ENCODE data around the gene CD300LF.

CD300LF gene

DNA sequence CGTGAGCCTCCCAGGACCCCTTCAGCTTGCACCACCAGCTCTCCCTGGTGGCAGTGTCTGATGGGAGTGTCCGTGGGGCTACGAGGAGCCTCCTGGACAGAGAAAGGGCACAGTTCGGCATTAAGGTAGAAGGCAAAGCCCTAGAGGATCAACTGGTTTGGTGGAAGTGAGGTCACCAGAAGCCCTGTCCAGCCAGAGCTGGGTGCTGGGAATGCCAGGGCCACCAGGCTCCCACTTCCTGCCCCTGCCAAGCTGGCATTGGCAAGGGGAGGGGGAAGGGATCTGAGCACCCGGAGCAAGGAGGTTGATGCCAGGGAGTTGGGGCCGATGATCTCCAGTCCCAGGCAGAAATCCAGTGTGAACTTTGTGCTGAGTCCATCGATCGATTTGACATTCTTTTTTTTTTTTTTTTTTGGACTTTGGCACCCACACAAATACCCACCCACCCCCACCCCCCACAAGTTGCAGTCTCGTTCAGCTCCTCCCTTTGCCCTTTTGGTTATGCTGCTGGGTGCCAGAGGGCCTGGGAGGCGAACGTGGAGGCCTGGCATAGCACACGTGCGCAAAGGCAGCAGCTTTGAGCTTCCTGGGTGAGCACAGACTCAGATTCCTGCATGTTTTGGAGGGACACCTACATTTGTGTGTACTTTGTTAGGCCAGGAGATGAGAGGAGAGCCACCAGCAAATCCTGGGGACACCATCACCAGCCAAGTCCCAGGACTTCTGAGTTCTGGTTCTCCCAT, 37.8 kb upstream of the CD300LF start:
- TF ChIP-seq, protein P1, sequence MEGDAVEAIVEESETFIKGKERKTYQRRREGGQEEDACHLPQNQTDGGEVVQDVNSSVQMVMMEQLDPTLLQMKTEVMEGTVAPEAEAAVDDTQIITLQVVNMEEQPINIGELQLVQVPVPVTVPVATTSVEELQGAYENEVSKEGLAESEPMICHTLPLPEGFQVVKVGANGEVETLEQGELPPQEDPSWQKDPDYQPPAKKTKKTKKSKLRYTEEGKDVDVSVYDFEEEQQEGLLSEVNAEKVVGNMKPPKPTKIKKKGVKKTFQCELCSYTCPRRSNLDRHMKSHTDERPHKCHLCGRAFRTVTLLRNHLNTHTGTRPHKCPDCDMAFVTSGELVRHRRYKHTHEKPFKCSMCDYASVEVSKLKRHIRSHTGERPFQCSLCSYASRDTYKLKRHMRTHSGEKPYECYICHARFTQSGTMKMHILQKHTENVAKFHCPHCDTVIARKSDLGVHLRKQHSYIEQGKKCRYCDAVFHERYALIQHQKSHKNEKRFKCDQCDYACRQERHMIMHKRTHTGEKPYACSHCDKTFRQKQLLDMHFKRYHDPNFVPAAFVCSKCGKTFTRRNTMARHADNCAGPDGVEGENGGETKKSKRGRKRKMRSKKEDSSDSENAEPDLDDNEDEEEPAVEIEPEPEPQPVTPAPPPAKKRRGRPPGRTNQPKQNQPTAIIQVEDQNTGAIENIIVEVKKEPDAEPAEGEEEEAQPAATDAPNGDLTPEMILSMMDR (IDR thresholded peaks at IDR 0.05; ENCODE audit: poor library complexity, severe bottlenecking): no peak
- Histone ChIP-seq H3K36me3 (ENCODE audit: low read depth) (peaks cover 10% of the 10 kb centered on the region), H3K27ac (ENCODE audit: poor library complexity, severe bottlenecking) (peak overlapping the region; percentile 13), H3K27me3 (ENCODE audit: insufficient read depth, poor library complexity, severe bottlenecking) (no peaks in the 10 kb centered on the region), H3K4me1 (ENCODE audit: insufficient read depth, poor library complexity, severe bottlenecking) (peaks cover 2% of the 10 kb centered on the region), H3K4me3 (ENCODE audit: severe bottlenecking) (peak overlapping the region; percentile 63), H3K9me3 (ENCODE audit: severe bottlenecking) (no peaks in the 10 kb centered on the region)
- ATAC-seq (ENCODE audit: low read depth) (no peak), DNase-seq (ENCODE audit: low spot score) (no peak)

DNA sequence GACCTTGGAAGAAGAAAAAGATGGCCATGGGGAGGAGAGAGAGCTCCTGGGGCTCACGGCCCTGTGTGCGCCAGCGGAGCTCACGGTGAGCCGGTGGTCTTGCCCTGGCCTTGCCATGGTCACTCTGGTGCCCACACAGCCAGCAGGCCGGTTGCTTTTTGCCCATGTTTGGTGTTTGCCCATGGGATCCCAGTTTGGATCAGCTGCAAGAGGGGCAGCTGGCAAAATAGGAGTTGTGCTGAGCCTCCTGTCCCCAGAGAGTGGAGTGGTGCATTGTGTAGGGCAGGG, 37.3 kb upstream of the CD300LF start:
- TF ChIP-seq, protein P1 (IDR thresholded peaks at IDR 0.05; ENCODE audit: poor library complexity, severe bottlenecking): no peak
- Histone ChIP-seq H3K27me3 (ENCODE audit: insufficient read depth, poor library complexity, severe bottlenecking) (no peaks in the 10 kb centered on the region), H3K27ac (ENCODE audit: poor library complexity, severe bottlenecking) (peak overlapping the region; percentile 13), H3K4me3 (ENCODE audit: severe bottlenecking) (peak overlapping the region; percentile 63), H3K36me3 (ENCODE audit: low read depth) (peaks cover 10% of the 10 kb centered on the region), H3K9me3 (ENCODE audit: severe bottlenecking) (no peaks in the 10 kb centered on the region), H3K4me1 (ENCODE audit: insufficient read depth, poor library complexity, severe bottlenecking) (peaks cover 2% of the 10 kb centered on the region)
- ATAC-seq (ENCODE audit: low read depth): no peak
- DNase-seq (ENCODE audit: low spot score): no peak

DNA sequence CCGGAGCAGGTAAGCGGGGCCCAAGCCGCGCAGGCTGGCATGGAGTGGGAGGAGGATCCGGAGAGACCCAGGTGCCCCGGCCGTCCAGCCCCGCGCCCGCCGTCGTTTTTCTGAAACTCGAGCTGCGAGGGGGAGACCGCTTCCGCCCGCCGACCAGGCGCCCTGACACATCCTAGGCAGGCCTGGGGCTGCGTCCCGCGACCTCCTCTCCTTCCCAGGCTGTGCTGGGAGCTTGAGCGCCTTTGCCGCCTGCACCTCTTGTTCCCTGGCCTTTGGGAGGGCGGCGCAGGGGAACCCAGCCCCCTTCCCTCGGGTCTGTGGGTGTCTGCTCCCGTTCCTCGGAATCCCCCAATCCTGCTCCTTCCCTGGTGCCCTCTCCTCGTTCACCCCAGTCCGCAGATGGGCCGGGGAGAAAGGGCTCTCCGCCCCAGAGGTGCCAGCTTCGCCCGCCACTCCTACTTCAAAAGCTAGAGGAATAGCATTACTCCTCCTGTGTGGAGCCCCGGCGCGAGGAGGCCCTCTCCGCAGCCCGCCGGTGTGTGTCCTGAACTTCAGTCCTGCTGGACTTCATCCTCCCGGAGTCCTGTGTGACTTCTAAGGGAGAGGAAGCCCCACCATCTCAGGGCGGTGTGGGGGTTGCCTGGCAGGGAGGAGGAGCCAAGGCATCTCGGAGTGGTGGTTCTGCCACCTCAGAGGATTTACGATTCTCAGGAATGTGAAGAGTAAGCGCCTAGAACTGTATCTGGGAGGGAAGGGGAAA, 36.7 kb upstream of the CD300LF start:
- Histone ChIP-seq H3K4me1 (ENCODE audit: insufficient read depth, poor library complexity, severe bottlenecking) (peaks cover 2% of the 10 kb centered on the region), H3K9me3 (ENCODE audit: severe bottlenecking) (no peaks in the 10 kb centered on the region), H3K27ac (ENCODE audit: poor library complexity, severe bottlenecking) (peak overlapping the region; percentile 13), H3K36me3 (ENCODE audit: low read depth) (peaks cover 10% of the 10 kb centered on the region), H3K4me3 (ENCODE audit: severe bottlenecking) (peak overlapping the region; percentile 63), H3K27me3 (ENCODE audit: insufficient read depth, poor library complexity, severe bottlenecking) (no peaks in the 10 kb centered on the region)
- peak; percentile 30 for ATAC-seq (ENCODE audit: low read depth)
- DNase-seq (ENCODE audit: low spot score): no peak
- TF ChIP-seq, protein P1 (IDR thresholded peaks at IDR 0.05; ENCODE audit: poor library complexity, severe bottlenecking): no peak

DNA sequence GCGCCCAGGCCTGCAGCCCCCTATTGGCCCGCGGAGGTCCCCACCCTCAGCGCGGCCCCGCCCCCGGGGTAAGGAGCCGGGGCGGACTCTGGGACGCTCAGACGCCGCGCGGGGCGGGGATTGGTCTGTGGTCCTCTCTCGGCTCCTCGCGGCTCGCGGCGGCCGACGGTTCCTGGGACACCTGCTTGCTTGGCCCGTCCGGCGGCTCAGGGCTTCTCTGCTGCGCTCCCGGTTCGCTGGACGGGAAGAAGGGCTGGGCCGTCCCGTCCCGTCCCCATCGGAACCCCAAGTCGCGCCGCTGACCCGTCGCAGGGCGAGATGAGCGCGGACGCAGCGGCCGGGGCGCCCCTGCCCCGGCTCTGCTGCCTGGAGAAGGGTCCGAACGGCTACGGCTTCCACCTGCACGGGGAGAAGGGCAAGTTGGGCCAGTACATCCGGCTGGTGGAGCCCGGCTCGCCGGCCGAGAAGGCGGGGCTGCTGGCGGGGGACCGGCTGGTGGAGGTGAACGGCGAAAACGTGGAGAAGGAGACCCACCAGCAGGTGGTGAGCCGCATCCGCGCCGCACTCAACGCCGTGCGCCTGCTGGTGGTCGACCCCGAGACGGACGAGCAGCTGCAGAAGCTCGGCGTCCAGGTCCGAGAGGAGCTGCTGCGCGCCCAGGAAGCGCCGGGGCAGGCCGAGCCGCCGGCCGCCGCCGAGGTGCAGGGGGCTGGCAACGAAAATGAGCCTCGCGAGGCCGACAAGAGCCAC, 36.0 kb upstream of the CD300LF start, which contains the start of gene NHERF1:
TSS of gene NHERF1 (plus strand) at position 100 of the 750 bp plus-strand sequence. CDS start at position 319, 219 bp downstream.
- Histone ChIP-seq H3K36me3 (ENCODE audit: low read depth) (peaks cover 10% of the 10 kb centered on the region), H3K4me3 (ENCODE audit: severe bottlenecking) (peak within 1 kb of the TSS; percentile 63), H3K27ac (ENCODE audit: poor library complexity, severe bottlenecking) (peak within 1 kb of the TSS; percentile 13), H3K9me3 (ENCODE audit: severe bottlenecking) (no peaks in the 10 kb centered on the region), H3K4me1 (ENCODE audit: insufficient read depth, poor library complexity, severe bottlenecking) (peaks cover 2% of the 10 kb centered on the region), H3K27me3 (ENCODE audit: insufficient read depth, poor library complexity, severe bottlenecking) (no peaks in the 10 kb centered on the region)
- peak; percentile 89 for ATAC-seq (ENCODE audit: low read depth)
- TF ChIP-seq, protein P1 (IDR thresholded peaks at IDR 0.05; ENCODE audit: poor library complexity, severe bottlenecking): peak; percentile 32
- peak; percentile 95 for DNase-seq (ENCODE audit: low spot score)
